HepG2 (cell line): ENCODE data around the gene ISCU. TPM values are rescaled to one million over a fixed set of nuclear protein-coding genes. Genes with fewer than 3 reads are reported as not detected.

ENCODE experiments used
- ATF4 ChIP-seq, 2 experiments: fragments of 450-650 bp in 1 of 2; sonication (generic) in 1 of 2; formaldehyde crosslinking; IDR thresholded peaks; 2 replicates each; pipeline versions ENCODE4 v1.5.0 to v1.8.0; 2020 to 2022; ENCODE audit warnings: mild to moderate bottlenecking in 1 of 2, missing genetic modification reagents in 1 of 2
- BRCA1 ChIP-seq: sonication (generic); formaldehyde crosslinking; IDR thresholded peaks from 2 replicates; pipeline ENCODE4 v1.4.0; 2020; ENCODE audit warnings: missing genetic modification reagents
- CBFB ChIP-seq: sonication (generic); formaldehyde crosslinking; IDR thresholded peaks from 2 replicates; pipeline ENCODE4 v1.4.0; 2020; ENCODE audit warnings: missing genetic modification reagents
- CENPT ChIP-seq: sonication (generic); formaldehyde crosslinking; IDR thresholded peaks from 2 replicates; pipeline ENCODE4 v1.8.0; 2022; ENCODE audit warnings: low read depth, mild to moderate bottlenecking, moderate library complexity, missing genetic modification reagents
- CHCHD3 ChIP-seq: sonication (generic); formaldehyde crosslinking; IDR thresholded peaks from 2 replicates; pipeline ENCODE4 v1.8.0; 2022; ENCODE audit warnings: mild to moderate bottlenecking, missing genetic modification reagents, moderate library complexity
- HNRNPLL ChIP-seq: fragments of 200-400 bp; formaldehyde crosslinking; IDR thresholded peaks from 2 replicates; pipeline ENCODE4 v1.6.1; 2017; ENCODE audit warnings: mild to moderate bottlenecking, low read depth, low read length; ENCODE audit not compliant: poor library complexity, severe bottlenecking
- MAZ ChIP-seq, 2 experiments: sonication (generic) in 1 of 2; formaldehyde crosslinking in 1 of 2; IDR thresholded peaks; 2 replicates each; pipeline versions ENCODE4 v1.5.0 to v1.6.1; 2012 to 2020; ENCODE audit warnings: low read depth in 2 of 2, mild to moderate bottlenecking in 2 of 2, borderline replicate concordance in 1 of 2, improper control_type of control experiment in 1 of 2, low read length in 1 of 2, missing genetic modification reagents in 1 of 2, moderate library complexity in 1 of 2
- MXI1 ChIP-seq: IDR thresholded peaks from 3 replicates; pipeline ENCODE4 v1.6.1; 2012; ENCODE audit warnings: low read depth, low read length, inconsistent platforms, borderline replicate concordance
- MYC ChIP-seq: sonication (generic); formaldehyde crosslinking; IDR thresholded peaks from 2 replicates; pipeline ENCODE4 v1.9.0; 2021; ENCODE audit warnings: missing genetic modification reagents, borderline replicate concordance
- RFXANK ChIP-seq: IDR thresholded peaks from 2 replicates; pipeline ENCODE4 v1.6.1; 2016
- SAP130 ChIP-seq: IDR thresholded peaks from 2 replicates; pipeline ENCODE4 v1.6.1; 2016; ENCODE audit warnings: low read depth
- THRA ChIP-seq: sonication (generic); formaldehyde crosslinking; IDR thresholded peaks from 2 replicates; pipeline ENCODE4 v1.4.0; 2020; ENCODE audit warnings: missing genetic modification reagents, borderline replicate concordance
- TRAFD1 ChIP-seq: sonication (generic); formaldehyde crosslinking; IDR thresholded peaks from 2 replicates; pipeline ENCODE4 v1.5.1; 2020; ENCODE audit warnings: missing genetic modification reagents, mild to moderate bottlenecking, borderline replicate concordance
- ZFAT ChIP-seq: sonication (generic); formaldehyde crosslinking; conservative IDR thresholded peaks from 2 replicates; pipeline ENCODE4 v1.8.1; 2023; ENCODE audit warnings: missing genetic modification reagents, inconsistent platforms
- ZFP36L2 ChIP-seq: sonication (generic); formaldehyde crosslinking; IDR thresholded peaks from 2 replicates; pipeline ENCODE4 v1.4.0; 2020; ENCODE audit warnings: missing genetic modification reagents
- ZNF343 ChIP-seq: sonication (generic); formaldehyde crosslinking; IDR thresholded peaks from 2 replicates; pipeline ENCODE4 v1.4.0; 2020; ENCODE audit warnings: mild to moderate bottlenecking, missing genetic modification reagents
- ZNF44 ChIP-seq: sonication (generic); formaldehyde crosslinking; IDR thresholded peaks from 2 replicates; pipeline ENCODE4 v1.5.1; 2020; ENCODE audit warnings: mild to moderate bottlenecking, missing genetic modification reagents
- ZNF512 ChIP-seq: sonication (generic); formaldehyde crosslinking; IDR thresholded peaks from 2 replicates; pipeline ENCODE4 v1.4.0; 2020; ENCODE audit warnings: mild to moderate bottlenecking, missing genetic modification reagents
- ZNF552 ChIP-seq: sonication (generic); formaldehyde crosslinking; IDR thresholded peaks from 2 replicates; pipeline ENCODE4 v1.9.0; 2022; ENCODE audit warnings: missing genetic modification reagents, mild to moderate bottlenecking, borderline replicate concordance
- ZNF75D ChIP-seq: sonication (generic); formaldehyde crosslinking; IDR thresholded peaks from 2 replicates; pipeline ENCODE4 v1.8.1; 2023; ENCODE audit warnings: missing genetic modification reagents, mild to moderate bottlenecking, borderline replicate concordance
- ZNF768 ChIP-seq: sonication (generic); formaldehyde crosslinking; IDR thresholded peaks from 2 replicates; pipeline ENCODE4 v1.4.0; 2020; ENCODE audit warnings: missing genetic modification reagents
- ZNF775 ChIP-seq: sonication (generic); formaldehyde crosslinking; IDR thresholded peaks from 2 replicates; pipeline ENCODE4 v1.4.0; 2020; ENCODE audit warnings: missing genetic modification reagents, mild to moderate bottlenecking, moderate library complexity, borderline replicate concordance
- polyA plus RNA-seq, 8 experiments: library from polyadenylated mRNA; depleted of rRNA in 3 of 8; stranded (reverse) in 7 of 8; unstranded in 1 of 8; fragments of >200 nt; fragmentation: Illumina TruSeq in 4 of 8; extraction: Trizol in 4 of 8; gene quantifications; 2 replicates each; pipeline versions ENCODE4 v1.2.1 to v1.2.3, GENCODE V29; 2011 to 2016; ENCODE audit warnings: low read depth in 4 of 8, missing spikeins in 1 of 8, mixed read lengths in 1 of 8; ENCODE audit not compliant: insufficient read depth in 1 of 8
- total RNA-seq, 5 experiments: library from RNA; depleted of rRNA; stranded (reverse); fragments of >200 nt; fragmentation: Illumina TruSeq; extraction: Trizol; gene quantifications; 2 replicates each; pipeline ENCODE4 v1.2.3, GENCODE V29; 2016; ENCODE audit warnings: low read depth in 1 of 5

The ISCU gene
- total and polyA plus RNA-seq, 2 of the 13 experiments (the other 11 are each of a cell fraction or from before 2014, with no cell fraction given), result 94.4 to 107 TPM

- TF ChIP-seq TRAFD1 (CRISPR knock-in tag) (no peak), CHCHD3 (no peak), ZFP36L2 (no peak), ZNF75D (CRISPR knock-in tag) (no peak), HNRNPLL (peak; percentile 66), ZNF552 (no peak), CBFB (no peak), ZNF775 (no peak), ZNF44 (no peak), ATF4 (CRISPR knock-in tag; IDR thresholded peaks at IDR 0.05) (no peak), ZNF768 (CRISPR knock-in tag) (no peak), CENPT (no peak), SAP130 (CRISPR knock-in tag) (peak; percentile 95), BRCA1 (CRISPR knock-in tag) (peak; percentile 36; the same call in 1 of the 2 replicates), ZNF512 (CRISPR knock-in tag) (no peak), RFXANK (no peak), ZNF343 (no peak), MYC (CRISPR knock-in tag) (peak; percentile 49; the same call in 1 of the 2 replicates), ZFAT (CRISPR knock-in tag) (no peak), MAZ (IDR thresholded peaks at IDR 0.05; ENCODE audit: borderline replicate concordance, low read depth, low read length) (peak; percentile 63; the same call in 1 of the 2 replicates), MAZ (CRISPR knock-in tag; IDR thresholded peaks at IDR 0.05; ENCODE audit: low read depth) (peak; percentile 69; the same call in 1 of the 2 replicates), MXI1 (peak; percentile 76; the same call in 1 of the 3 replicates), THRA (no peak)
Observed at GRCh38 chr12:108514973-108515814, 47.2 kb upstream of the ISCU start, which contains the start of gene FICD (continued).
